Nephron progenitor cell (in vitro differentiated cells): Measurements from ENCODE around the gene SIM1.
A peak's percentile ranks its signal among the peaks of the same experiment; 100 is the strongest.

Experiments used
- DNase-seq: peaks from one replicate; pipeline ENCODE4 v3.0.0; 2021
- H3K27ac Mint-ChIP-seq: 2 replicates; pipeline ENCODE4 v1.8.0; 2021; ENCODE audit warnings: mild to moderate bottlenecking, moderate library complexity, mixed read lengths
- H3K27me3 Mint-ChIP-seq: 2 replicates; pipeline ENCODE4 v1.8.0; 2021; ENCODE audit warnings: mild to moderate bottlenecking, low read depth, mixed read lengths; ENCODE audit not compliant: poor library complexity
- H3K36me3 Mint-ChIP-seq: 2 replicates; pipeline ENCODE4 v1.8.0; 2021; ENCODE audit warnings: low read depth, mixed read lengths
- H3K4me1 Mint-ChIP-seq: 2 replicates; pipeline ENCODE4 v1.8.0; 2021; ENCODE audit warnings: mixed read lengths
- H3K4me3 Mint-ChIP-seq: 2 replicates; pipeline ENCODE4 v1.8.0; 2021; ENCODE audit warnings: mild to moderate bottlenecking, moderate library complexity, mixed read lengths
- H3K9me3 Mint-ChIP-seq: 2 replicates; pipeline ENCODE4 v1.8.0; 2021; ENCODE audit warnings: mild to moderate bottlenecking, moderate library complexity, mixed read lengths
- CTCF ChIP-seq: fragments of 200-600 bp; sonication (generic); IDR thresholded peaks from 2 replicates; pipeline ENCODE4 v1.5.0; 2021; ENCODE audit warnings: antibody characterized with exemption

SIM1 gene

GRCh38 chr6:100464903-100465700 lies at the start of gene SIM1:
Gene SIM1, minus strand, starts transcription at chr6:100464921. Its CDS starts 1,453 bp downstream, at chr6:100463468.
- H3K36me3 Mint-ChIP-seq, result no peaks in the 10 kb centered on the region
- H3K27ac Mint-ChIP-seq, result no peak within 1 kb of the TSS
- H3K4me1 Mint-ChIP-seq, result peaks cover 77% of the 10 kb centered on the region
- peak; percentile 86 for DNase-seq
- no peak for TF ChIP-seq CTCF
- H3K27me3 Mint-ChIP-seq, result peaks cover 98% of the 10 kb centered on the region
- no peaks in the 10 kb centered on the region for H3K9me3 Mint-ChIP-seq
- peak within 1 kb of the TSS; percentile 86 for H3K4me3 Mint-ChIP-seq

GRCh38 chr6:100512203-100512862 lies 47.6 kb upstream of the SIM1 start:
- no peak for DNase-seq
- no peaks in the 10 kb centered on the region for H3K9me3 Mint-ChIP-seq
- peaks cover 8% of the 10 kb centered on the region for H3K4me1 Mint-ChIP-seq
- no peaks in the 10 kb centered on the region for H3K27me3 Mint-ChIP-seq
- H3K4me3 Mint-ChIP-seq, result no peak overlapping the region
- H3K36me3 Mint-ChIP-seq, result peaks cover 51% of the 10 kb centered on the region
- H3K27ac Mint-ChIP-seq, result no peak overlapping the region
- TF ChIP-seq CTCF, result no peak

GRCh38 chr6:100509101-100509500 lies 44.4 kb upstream of the SIM1 start:
- DNase-seq, result no peak
- Mint-ChIP-seq H3K27ac (no peak overlapping the region), H3K9me3 (no peaks in the 10 kb centered on the region), H3K36me3 (peaks cover 43% of the 10 kb centered on the region), H3K27me3 (no peaks in the 10 kb centered on the region), H3K4me1 (peaks cover 8% of the 10 kb centered on the region), H3K4me3 (no peak overlapping the region)
- no peak for TF ChIP-seq CTCF

GRCh38 chr6:100506651-100507050 lies 41.9 kb upstream of the SIM1 start:
- TF ChIP-seq CTCF, result no peak
- Mint-ChIP-seq H3K9me3 (no peaks in the 10 kb centered on the region), H3K36me3 (peaks cover 28% of the 10 kb centered on the region), H3K27ac (no peak overlapping the region), H3K4me3 (no peak overlapping the region), H3K27me3 (no peaks in the 10 kb centered on the region), H3K4me1 (no peaks in the 10 kb centered on the region)
- DNase-seq, result no peak

- DNase-seq, result no peak
- no peak for TF ChIP-seq CTCF
- H3K27ac Mint-ChIP-seq, result no peak overlapping the region
- no peaks in the 10 kb centered on the region for H3K27me3 Mint-ChIP-seq
- H3K4me1 Mint-ChIP-seq, result no peaks in the 10 kb centered on the region
- H3K36me3 Mint-ChIP-seq, result peaks cover 17% of the 10 kb centered on the region
- no peak overlapping the region for H3K4me3 Mint-ChIP-seq
- no peaks in the 10 kb centered on the region for H3K9me3 Mint-ChIP-seq
These were observed 40.3 kb upstream of the SIM1 start for GRCh38 chr6:100504786-100505737.
